GM23338 (cell line): ENCODE data around the gene DSCAML1. TPM values are rescaled to one million over a fixed set of nuclear protein-coding genes. Genes with fewer than 3 reads are reported as not detected.

ENCODE experiments used
- ETS1 ChIP-seq: IDR thresholded peaks from 2 replicates; pipeline ENCODE4 v1.6.1; 2016; ENCODE audit warnings: antibody characterized with exemption
- REST ChIP-seq: IDR thresholded peaks from one replicate; pipeline ENCODE4 v1.6.1; 2018; ENCODE audit warnings: antibody characterized with exemption; ENCODE audit not compliant: unreplicated experiment
- ZNF462 ChIP-seq: fragments of 250-450 bp; sonication (Bioruptor Pico); IDR thresholded peaks from 2 replicates; pipeline ENCODE4 v1.5.0; 2020; ENCODE audit warnings: mild to moderate bottlenecking, moderate library complexity
- polyA plus RNA-seq: library from polyadenylated mRNA; unstranded; fragments of >200 nt; fragmentation: Nextera tagmentation; extraction: Ambion mirVana; gene quantifications from 2 replicates; pipeline ENCODE4 v1.2.1, GENCODE V29; 2016
- total RNA-seq: library from RNA; depleted of rRNA; stranded (reverse); fragments of >200 nt; shearing (Covaris generic); gene quantifications from 2 replicates; pipeline ENCODE4 v1.2.3, GENCODE V29; 2014

The DSCAML1 gene
- total and polyA plus RNA-seq, 2 experiments from 2014 or later, result 0.17 TPM; not detected in 1

- TF ChIP-seq ZNF462 (CRISPR knock-in tag), result no peak
- TF ChIP-seq ETS1, result no peak
- TF ChIP-seq REST, result no peak
Observed at GRCh38 chr11:117560780-117561530, 236.1 kb downstream of the DSCAML1 start (continued).
